H1 (cell line): ENCODE measurements around the gene RERE. TPM values are rescaled to one million over a fixed set of nuclear protein-coding genes. Genes with fewer than 3 reads are reported as not detected.

Source experiments
- CTCF ChIA-PET: fragments of 300-600 bp; sonication (Branson Sonifier 250); formaldehyde crosslinking; loops from one replicate; lab custom pipeline; 2021; ENCODE audit not compliant: partially characterized antibody; lab: Charles Lee
- POLR2A ChIA-PET: fragments of 300-600 bp; sonication (Branson Sonifier 250); formaldehyde crosslinking; loops from one replicate; lab custom pipeline; 2021; ENCODE audit warnings: inconsistent platforms; ENCODE audit not compliant: partially characterized antibody; lab: Charles Lee
- DNase-seq, 2 experiments: peaks; one replicate each; pipeline versions ENCODE4 v3.0.0 to v3.0.0-alpha.2; 2010 to 2022; ENCODE audit warnings: low spot score in 2 of 2, low read depth in 1 of 2, mixed read lengths in 1 of 2
- FAIRE-seq: peaks from 2 replicates; lab custom pipeline; 2011; peaks lifted over from hg19 to GRCh38; lab: Jason Lieb, UNC
- H2AFZ ChIP-seq: 2 replicates; pipeline ENCODE4 v1.8.1; 2012; ENCODE audit warnings: low read length, inconsistent platforms
- H2AK5ac ChIP-seq: 2 replicates; pipeline ENCODE4 v1.6.1; 2013; ENCODE audit warnings: low read depth, low read length
- H2BK120ac ChIP-seq: replicated peaks from 2 replicates; pipeline ENCODE3; 2013; ENCODE audit warnings: low read depth, low read length, inconsistent platforms
- H2BK12ac ChIP-seq: 2 replicates; pipeline ENCODE4 v1.6.1; 2013; ENCODE audit warnings: low read depth, low read length
- H2BK15ac ChIP-seq: 2 replicates; pipeline ENCODE4 v1.6.1; 2013; ENCODE audit warnings: low read length
- H2BK20ac ChIP-seq: 2 replicates; pipeline ENCODE4 v1.6.1; 2013; ENCODE audit warnings: low read length
- H2BK5ac ChIP-seq: 2 replicates; pipeline ENCODE4 v1.6.1; 2013; ENCODE audit warnings: low read depth, low read length
- H3K14ac ChIP-seq: 2 replicates; pipeline ENCODE4 v1.6.1; 2013; ENCODE audit warnings: inconsistent platforms; ENCODE audit not compliant: insufficient read length
- H3K18ac ChIP-seq: 2 replicates; pipeline ENCODE4 v1.6.1; 2013; ENCODE audit warnings: low read length; ENCODE audit errors: extremely low read depth
- H3K23ac ChIP-seq: 2 replicates; pipeline ENCODE4 v1.6.1; 2013; ENCODE audit warnings: inconsistent platforms; ENCODE audit not compliant: insufficient read length
- H3K23me2 ChIP-seq: 2 replicates; pipeline ENCODE4 v1.6.1; 2013; ENCODE audit warnings: low read depth, low read length
- H3K27ac ChIP-seq: 2 replicates; pipeline ENCODE4 v1.6.1; 2011; ENCODE audit warnings: low read depth, low read length, inconsistent platforms
- H3K27me3 ChIP-seq, 4 experiments: replicated peaks in 1 of 4; 1 replicate in 1 of 4; 2 replicates in 3 of 4; pipeline versions ENCODE4 v1.6.1 to v1.8.1; 2011 to 2013; ENCODE audit warnings: low read length in 3 of 4, mild to moderate bottlenecking in 3 of 4, inconsistent platforms in 2 of 4, mixed read lengths in 2 of 4, moderate library complexity in 1 of 4; ENCODE audit not compliant: control insufficient read depth in 3 of 4, insufficient read depth in 3 of 4; ENCODE audit errors: extremely low read depth in 1 of 4
- H3K36me3 ChIP-seq, 4 experiments: 2 replicates each; pipeline versions ENCODE4 v1.6.1 to v1.8.1; 2011 to 2013; ENCODE audit warnings: mild to moderate bottlenecking in 4 of 4, low read length in 3 of 4, moderate library complexity in 2 of 4, control low read depth in 1 of 4, inconsistent platforms in 1 of 4; ENCODE audit not compliant: insufficient read depth in 4 of 4, control insufficient read depth in 2 of 4
- H3K4ac ChIP-seq: replicated peaks from 2 replicates; pipeline ENCODE3; 2013; ENCODE audit warnings: low read length, low read depth, mixed read lengths, inconsistent platforms; ENCODE audit not compliant: insufficient read length
- H3K4me1 ChIP-seq, 4 experiments: replicated peaks in 1 of 4; 1 replicate in 1 of 4; 2 replicates in 3 of 4; pipeline versions ENCODE4 v1.6.1 to v1.8.1; 2011 to 2013; ENCODE audit warnings: low read length in 3 of 4, inconsistent platforms in 2 of 4, mixed read lengths in 1 of 4; ENCODE audit not compliant: insufficient read depth in 4 of 4, control insufficient read depth in 3 of 4
- H3K4me2 ChIP-seq, 2 experiments: 2 replicates each; pipeline versions ENCODE4 v1.6.1 to v1.8.1; 2011 to 2013; ENCODE audit warnings: low read depth in 2 of 2, low read length in 2 of 2, control low read depth in 1 of 2, inconsistent platforms in 1 of 2, mild to moderate bottlenecking in 1 of 2; ENCODE audit not compliant: insufficient read depth in 1 of 2
- H3K4me3 ChIP-seq, 4 experiments: fragments of 200-600, 300-600 bp in 1 of 4; sonication (generic), shearing (Covaris generic), sonication (Bioruptor Twin) in 1 of 4; 2 replicates each; pipeline versions ENCODE4 v1.5.1 to v1.8.1; 2011 to 2016; ENCODE audit warnings: low read length in 4 of 4, low read depth in 3 of 4, control low read depth in 2 of 4, inconsistent platforms in 2 of 4, mild to moderate bottlenecking in 2 of 4, mixed read lengths in 1 of 4, moderate library complexity in 1 of 4; ENCODE audit not compliant: insufficient read depth in 2 of 4; ENCODE audit errors: extremely low read depth in 1 of 4
- H3K56ac ChIP-seq: replicated peaks from 2 replicates; pipeline ENCODE3; 2013; ENCODE audit warnings: low read depth, mild to moderate bottlenecking, mixed read lengths, low read length, inconsistent platforms; ENCODE audit not compliant: insufficient read length
- H3K79me1 ChIP-seq: 2 replicates; pipeline ENCODE4 v1.6.1; 2013; ENCODE audit warnings: low read depth, low read length, control low read depth
- H3K79me2 ChIP-seq, 2 experiments: 2 replicates each; pipeline versions ENCODE4 v1.6.1 to v1.8.1; 2012 to 2013; ENCODE audit warnings: low read length in 2 of 2, mild to moderate bottlenecking in 2 of 2, inconsistent platforms in 1 of 2; ENCODE audit not compliant: insufficient read depth in 2 of 2, control insufficient read depth in 1 of 2
- H3K9ac ChIP-seq, 4 experiments: replicated peaks in 1 of 4; 1 replicate in 1 of 4; 2 replicates in 3 of 4; pipeline versions ENCODE4 v1.6.1 to v1.8.1; 2011 to 2013; ENCODE audit warnings: low read depth in 3 of 4, low read length in 3 of 4, control low read depth in 2 of 4, mild to moderate bottlenecking in 2 of 4, moderate library complexity in 2 of 4, inconsistent platforms in 1 of 4; ENCODE audit errors: extremely low read depth in 1 of 4
- H3K9me3 ChIP-seq, 2 experiments: 2 replicates each; pipeline versions ENCODE4 v1.6.1 to v1.8.1; 2012 to 2013; ENCODE audit warnings: mild to moderate bottlenecking in 2 of 2, moderate library complexity in 2 of 2, control low read depth in 1 of 2, inconsistent platforms in 1 of 2, low read depth in 1 of 2, low read length in 1 of 2, mixed read lengths in 1 of 2; ENCODE audit not compliant: insufficient read depth in 2 of 2
- H4K20me1 ChIP-seq, 2 experiments: replicated peaks in 1 of 2; 2 replicates each; pipeline versions ENCODE3 to v1.8.1; 2011 to 2013; ENCODE audit warnings: inconsistent platforms in 2 of 2, low read length in 2 of 2, mild to moderate bottlenecking in 1 of 2; ENCODE audit not compliant: insufficient read depth in 2 of 2, control insufficient read depth in 1 of 2
- H4K5ac ChIP-seq: 2 replicates; pipeline ENCODE4 v1.6.1; 2013; ENCODE audit warnings: low read length, low read depth, mixed read lengths, inconsistent platforms; ENCODE audit not compliant: insufficient read length
- H4K8ac ChIP-seq: 2 replicates; pipeline ENCODE4 v1.8.0; 2013; ENCODE audit warnings: mild to moderate bottlenecking, moderate library complexity, low read length, inconsistent platforms; ENCODE audit not compliant: insufficient read depth; ENCODE audit errors: extremely low read depth
- H4K91ac ChIP-seq: replicated peaks from 2 replicates; pipeline ENCODE3; 2013; ENCODE audit warnings: low read length, mixed read lengths, inconsistent platforms; ENCODE audit not compliant: insufficient read length
- CBX5 ChIP-seq: fragments of 300-800, 300-1000 bp; sonication (generic); IDR thresholded peaks from 2 replicates; pipeline ENCODE4 v1.7.1; 2016; ENCODE audit warnings: antibody characterized with exemption, low read length, low read depth
- CTBP2 ChIP-seq: IDR thresholded peaks from 2 replicates; pipeline ENCODE4 v1.7.0; 2011; ENCODE audit warnings: borderline replicate concordance, mild to moderate bottlenecking, moderate library complexity, mixed read lengths, low read length; ENCODE audit not compliant: insufficient read depth, insufficient read length
- JUND ChIP-seq: IDR thresholded peaks from 2 replicates; pipeline ENCODE4 v1.6.1; 2011; ENCODE audit warnings: mild to moderate bottlenecking, improper control_type of control experiment, low read length
- PHF8 ChIP-seq: fragments of 200-600 bp; sonication (generic); conservative IDR thresholded peaks from 2 replicates; pipeline ENCODE4 v1.7.1; 2012; ENCODE audit warnings: low read depth, mild to moderate bottlenecking, inconsistent platforms, low read length, moderate library complexity
- WGBS, 2 experiments: shearing (Covaris generic) in 1 of 2; methylation state at CpG; one replicate each; pipeline versions ENCODE4 v1.1.6 to v1.1.7; 2013 to 2015; ENCODE audit warnings: low lambda C conversion rate in 2 of 2, mixed read lengths in 2 of 2, inconsistent platforms in 1 of 2, low coverage in 1 of 2, missing lambda C conversion rate in 1 of 2; ENCODE audit not compliant: insufficient replicate concordance in 2 of 2, insufficient coverage in 1 of 2, insufficient read length in 1 of 2; ENCODE audit errors: extremely low coverage in 1 of 2, missing lambda C conversion rate in 1 of 2; 5-methylcytosine and 5-hydroxymethylcytosine counted together
- polyA plus RNA-seq, 7 experiments: library from polyadenylated mRNA; depleted of rRNA in 3 of 7; stranded (reverse) in 5 of 7; unstranded in 2 of 7; fragments of >200 nt in 5 of 7; fragments of 200-250 nt in 2 of 7; gene quantifications; 1 replicate in 5 of 7; 2 replicates in 1 of 7; 4 replicates in 1 of 7; pipeline versions ENCODE4 v1.2.1 to v1.2.3, GENCODE V29; 2011 to 2013; ENCODE audit warnings: missing spikeins in 2 of 7, mixed read lengths in 2 of 7
- total RNA-seq: library from RNA; stranded (reverse); fragmentation: NEBNext Ultra II Directional; extraction: Animal tissue kit (Norgen Biotek cat#: 25700); gene quantifications from 2 replicates; pipeline ENCODE4 v1.2.1, GENCODE V29; 2021

The RERE gene
- total and polyA plus RNA-seq, 2 of the 8 experiments (the other 6 are each of a cell fraction or from before 2014, with no cell fraction given), result 15.3 to 142 TPM

GRCh38 chr1:8663090-8663802 lies 154.2 kb downstream of the RERE start:
- Histone ChIP-seq H3K27ac (no peak overlapping the region), H4K5ac (no peak overlapping the region), H4K91ac (no peak overlapping the region), H3K4me1 (peaks cover 0 to 30% (median 13%) of the 10 kb centered on the region in 4 experiments; a peak in 4 of 7 replicates), H3K23ac (no peak overlapping the region), H4K20me1 (peaks cover 42 to 52% of the 10 kb centered on the region in 2 experiments), H2AK5ac (no peak overlapping the region; the same call in 1 of the 2 replicates), H3K56ac (no peak overlapping the region), H3K9ac (no peak overlapping the region), H3K14ac (no peak overlapping the region), H2BK20ac (no peak overlapping the region), H3K27me3 (no peaks in the 10 kb centered on the region), H2AFZ (no peak overlapping the region), H3K4ac (no peak overlapping the region), H3K79me2 (peaks cover 49 to 100% of the 10 kb centered on the region in 2 experiments), H3K79me1 (peaks cover 19% of the 10 kb centered on the region), H2BK120ac (no peak overlapping the region), H2BK5ac (no peak overlapping the region), H2BK12ac (no peak overlapping the region), H3K4me2 (no peak overlapping the region), H4K8ac (no peak overlapping the region), H3K4me3 (no peak overlapping the region), H2BK15ac (no peak overlapping the region), H3K18ac (no peak overlapping the region), H3K9me3 (no peaks in the 10 kb centered on the region), H3K36me3 (no peaks in the 10 kb centered on the region), H3K23me2 (no peaks in the 10 kb centered on the region)
- POLR2A ChIA-PET, result interaction anchor here (0.7 to 1.2 kb wide), 3 partner anchors 11 to 922 kb away, joined by 3 to 6 read pairs (median 3); no protein-coding TSS in a partner anchor
- WGBS, 2 experiments, result 83% methylated on average over 4 of the region's 4 CpGs; no CpG with 5 or more reads in 1 of the 2 experiments
- no peak for FAIRE-seq
- no peak for DNase-seq
- CTCF ChIA-PET, result interaction anchor here (0.8 to 2.4 kb wide), 10 partner anchors 8 to 103 kb away, joined by 3 to 11 read pairs (median 4); no protein-coding TSS in a partner anchor
- TF ChIP-seq CBX5, result no peak
- no peak for TF ChIP-seq CTBP2
- no peak for TF ChIP-seq JUND
- no peak for TF ChIP-seq PHF8
